NCI-H2227 (cell line): Measurements from ENCODE around the gene HCK.

Source experiments
- DNase-seq: peaks from one replicate; lab custom pipeline; 2025; ENCODE audit not compliant: unreplicated experiment; lab: John Stamatoyannopoulos, UW

HCK gene

GRCh38 chr20:32057656-32058184 is 5.7 kb downstream of the HCK start:
- no peak for DNase-seq

GRCh38 chr20:32059189-32059588 is 7.1 kb downstream of the HCK start:
- no peak for DNase-seq

- no peak for DNase-seq
Observed at GRCh38 chr20:32062776-32063170, 10.7 kb downstream of the HCK start.

- no peak for DNase-seq
Observed at GRCh38 chr20:32063695-32064094, 11.7 kb downstream of the HCK start.

- no peak for DNase-seq
Observed at GRCh38 chr20:32064667-32065066, 12.6 kb downstream of the HCK start.

- no peak for DNase-seq
Observed at GRCh38 chr20:32067234-32067821, 15.3 kb downstream of the HCK start.

- DNase-seq: no peak
Observed at GRCh38 chr20:32068174-32068573, 16.1 kb downstream of the HCK start.

- no peak for DNase-seq
Observed at GRCh38 chr20:32069711-32070110, 17.7 kb downstream of the HCK start.

GRCh38 chr20:32070282-32070681 is 18.2 kb downstream of the HCK start:
- no peak for DNase-seq

- DNase-seq: no peak
Observed at GRCh38 chr20:32070690-32071213, 18.7 kb downstream of the HCK start.

- no peak for DNase-seq
Observed at GRCh38 chr20:32071395-32072167, 19.5 kb downstream of the HCK start.

GRCh38 chr20:32072168-32072750 is 20.2 kb downstream of the HCK start:
- DNase-seq: no peak

GRCh38 chr20:32075534-32075933 is 23.5 kb downstream of the HCK start:
- DNase-seq: no peak

GRCh38 chr20:32077190-32077589 is 25.1 kb downstream of the HCK start:
- no peak for DNase-seq

GRCh38 chr20:32078322-32078721 is 26.3 kb downstream of the HCK start:
- DNase-seq: no peak

- no peak for DNase-seq
Observed at GRCh38 chr20:32078791-32079190, 26.7 kb downstream of the HCK start.

GRCh38 chr20:32079655-32080109 is 27.6 kb downstream of the HCK start:
- no peak for DNase-seq

- no peak for DNase-seq
Observed at GRCh38 chr20:32080783-32081182, 28.7 kb downstream of the HCK start.

- no peak for DNase-seq
Observed at GRCh38 chr20:32083469-32083868, 31.4 kb downstream of the HCK start.

- no peak for DNase-seq
Observed at GRCh38 chr20:32087070-32087469, 35.0 kb downstream of the HCK start.

GRCh38 chr20:32088759-32089158 is 36.7 kb downstream of the HCK start:
- DNase-seq: no peak
